GM19324 (cell line): ENCODE measurements around the gene GOLPH3.
"Not testable (repeated sequence)": the region's sequence is repeated elsewhere in the genome, so short reads cannot be mapped to it uniquely, and the experiment has no call there.

Source experiments
- ATAC-seq: cut with Tn5 transposase; IDR thresholded peaks from one replicate; pipeline ENCODE4 v1.9.1; 2021; ENCODE audit warnings: mild to moderate bottlenecking, moderate library complexity; ENCODE audit not compliant: unreplicated experiment, low FRiP score

Gene GOLPH3

GRCh38 chr5:32174011-32174870 lies at the start of gene GOLPH3:
Gene GOLPH3 (minus strand): TSS chr5:32174319. CDS start chr5:32174034, 285 bp downstream.
- ATAC-seq = peak; percentile 84

- no peak for ATAC-seq
Observed at GRCh38 chr5:32222723-32223470, 48.8 kb upstream of the GOLPH3 start.

GRCh38 chr5:32217886-32218396 lies 43.8 kb upstream of the GOLPH3 start:
- ATAC-seq = no peak

- not testable (repeated sequence) for ATAC-seq
Observed at GRCh38 chr5:32214344-32214743, 40.2 kb upstream of the GOLPH3 start.

- ATAC-seq = no peak
Observed at GRCh38 chr5:32210151-32210550, 36.0 kb upstream of the GOLPH3 start.

GRCh38 chr5:32208837-32209236 lies 34.7 kb upstream of the GOLPH3 start:
- ATAC-seq = not testable (repeated sequence)

GRCh38 chr5:32207355-32207634 lies 33.2 kb upstream of the GOLPH3 start:
- no peak for ATAC-seq

- peak; percentile 39 for ATAC-seq
Observed at GRCh38 chr5:32206509-32207354, 32.6 kb upstream of the GOLPH3 start.

- ATAC-seq = no peak
Observed at GRCh38 chr5:32206053-32206452, 31.9 kb upstream of the GOLPH3 start.

GRCh38 chr5:32202394-32202793 lies 28.3 kb upstream of the GOLPH3 start:
- no peak for ATAC-seq

GRCh38 chr5:32201122-32201753 lies 27.1 kb upstream of the GOLPH3 start:
- no peak for ATAC-seq

GRCh38 chr5:32197032-32197431 lies 22.9 kb upstream of the GOLPH3 start:
- ATAC-seq = no peak

GRCh38 chr5:32195265-32195664 lies 21.1 kb upstream of the GOLPH3 start:
- no peak for ATAC-seq

GRCh38 chr5:32193591-32193990 lies 19.5 kb upstream of the GOLPH3 start:
- peak; percentile 80 for ATAC-seq

- ATAC-seq = no peak
Observed at GRCh38 chr5:32190095-32190494, 16.0 kb upstream of the GOLPH3 start.

GRCh38 chr5:32187675-32188074 lies 13.6 kb upstream of the GOLPH3 start:
- ATAC-seq = no peak

GRCh38 chr5:32182463-32183063 lies 8.4 kb upstream of the GOLPH3 start:
- peak; percentile 72 for ATAC-seq

- ATAC-seq = peak; percentile 34
Observed at GRCh38 chr5:32173267-32174010, 680 bp downstream of the GOLPH3 start.

- no peak for ATAC-seq
Observed at GRCh38 chr5:32172923-32173266, 1.2 kb downstream of the GOLPH3 start.
